HG02571 (cell line): Measurements from ENCODE around the gene YEATS4.
"Not testable (repeated sequence)": the region's sequence is repeated elsewhere in the genome, so short reads cannot be mapped to it uniquely, and the experiment has no call there.

Experiments used
- ATAC-seq: cut with Tn5 transposase; IDR thresholded peaks from one replicate; pipeline ENCODE4 v1.9.1; 2021; ENCODE audit warnings: mild to moderate bottlenecking, moderate library complexity; ENCODE audit not compliant: unreplicated experiment

Gene YEATS4

DNA sequence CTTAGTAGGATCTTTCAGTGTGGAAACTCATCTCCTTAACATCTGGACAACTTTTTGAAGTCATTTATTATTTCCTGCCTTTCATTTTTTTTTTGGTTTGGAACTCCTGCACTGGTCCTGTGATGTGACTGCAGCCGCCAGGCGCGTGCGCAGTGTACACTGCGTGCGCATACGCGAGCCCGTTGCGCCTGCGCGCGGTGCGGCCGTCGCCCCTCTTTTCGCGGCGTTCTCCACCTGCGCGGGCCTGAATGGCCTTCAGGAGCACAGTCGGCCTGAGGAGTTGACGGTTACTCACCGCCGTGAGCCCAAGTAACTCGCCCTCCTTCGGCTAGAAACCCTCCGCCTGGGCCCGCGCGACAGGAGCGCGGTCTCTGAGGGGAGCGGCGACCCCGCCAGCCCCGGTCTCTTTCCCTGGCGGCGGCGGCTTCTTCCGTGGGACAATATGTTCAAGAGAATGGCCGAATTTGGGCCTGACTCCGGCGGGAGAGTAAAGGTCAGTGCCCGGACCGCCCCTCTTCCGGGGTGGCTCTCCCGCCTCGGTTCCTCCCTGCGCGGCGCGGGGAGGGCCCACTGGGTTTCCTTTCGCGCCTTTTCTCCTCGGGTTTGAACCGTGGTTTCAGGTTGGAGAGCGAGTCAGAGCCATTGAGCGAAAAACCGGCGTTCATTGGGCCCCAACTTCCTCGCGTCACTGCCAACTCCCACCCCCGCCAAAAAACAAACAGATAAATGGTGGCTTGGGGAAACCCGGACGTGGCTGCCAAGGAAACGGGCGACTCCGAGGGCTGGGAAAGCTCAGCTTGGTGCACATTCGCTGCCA lies at the start of gene YEATS4:
Gene YEATS4, plus strand, starts transcription at position 213 of the 817 bp plus-strand sequence. Its CDS starts 230 bp downstream, at position 443.
- peak; percentile 84 for ATAC-seq

DNA sequence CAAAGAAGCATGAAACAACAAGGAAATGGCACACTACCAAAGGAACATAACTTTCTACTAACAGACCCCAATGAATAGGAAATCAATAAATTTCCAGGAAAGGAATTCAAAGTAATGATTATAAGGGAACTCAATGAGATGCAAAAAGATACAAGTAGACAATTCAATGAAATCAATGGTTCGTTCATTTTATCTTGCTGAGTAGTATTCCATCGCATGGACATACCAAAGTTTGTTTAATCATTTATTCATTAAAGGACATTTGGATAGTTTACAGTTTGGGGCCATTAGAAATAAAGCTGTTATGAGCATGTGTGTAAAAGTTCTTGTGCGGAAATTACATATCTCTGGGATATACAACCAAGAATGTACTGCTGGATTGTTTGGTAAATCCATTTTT lies 46.3 kb upstream of the YEATS4 start:
- ATAC-seq = no peak

DNA sequence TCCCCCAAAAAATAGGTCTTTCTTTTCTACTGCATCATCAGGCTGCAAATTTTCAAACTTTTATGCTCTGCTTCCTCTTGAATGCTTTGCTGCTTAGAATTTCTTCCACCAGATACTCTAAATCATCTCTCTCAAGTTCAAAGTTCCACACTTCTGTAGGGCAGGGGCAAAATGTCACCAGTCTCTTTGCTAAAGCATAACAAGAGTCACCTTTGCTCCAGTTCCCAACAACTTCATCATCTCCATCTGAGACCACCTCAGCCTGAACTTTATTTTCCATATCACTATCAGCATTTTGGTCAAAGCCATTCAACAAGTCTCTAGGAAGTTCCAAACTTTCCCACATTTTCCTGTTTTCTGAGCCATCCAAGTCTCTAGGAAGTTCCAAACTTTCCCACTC lies 42.8 kb upstream of the YEATS4 start:
- ATAC-seq = not testable (repeated sequence)

DNA sequence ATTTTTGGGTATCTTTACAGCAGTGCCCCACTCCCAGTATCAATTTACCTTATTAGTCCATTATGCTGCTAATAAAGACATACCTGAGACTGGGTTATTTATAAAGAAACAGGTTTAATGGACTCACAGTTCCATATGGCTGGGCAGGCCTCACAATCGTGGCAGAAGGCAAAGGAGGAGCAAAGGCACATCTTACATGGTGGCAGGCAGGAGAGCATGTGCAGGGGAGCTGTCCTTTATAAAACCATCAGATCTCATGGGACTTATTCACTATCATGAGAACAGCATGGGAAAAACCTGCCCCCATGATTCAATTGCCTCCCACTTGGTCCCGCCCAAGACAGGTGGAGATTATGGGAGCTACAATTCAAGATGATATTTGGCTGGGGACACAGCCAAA lies 42.3 kb upstream of the YEATS4 start:
- not testable (repeated sequence) for ATAC-seq

DNA sequence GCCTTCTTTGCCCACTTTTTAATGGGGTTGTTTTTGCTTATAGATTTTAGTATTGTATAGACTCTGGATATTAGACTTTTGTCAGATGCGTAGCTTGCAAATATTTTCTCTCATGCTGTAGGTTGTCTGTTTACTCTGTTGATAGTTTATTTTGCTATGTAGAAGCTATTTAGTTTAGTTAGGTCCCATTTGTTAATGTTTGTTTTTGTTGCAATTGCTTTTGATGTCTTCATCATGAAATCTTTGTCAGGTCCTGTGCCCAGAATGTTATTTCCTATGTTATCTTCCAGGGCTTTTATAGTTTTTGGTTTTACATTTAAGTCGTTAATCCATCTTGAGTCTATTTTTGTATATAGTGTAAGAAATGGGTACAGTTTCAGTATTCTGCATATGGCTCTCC lies 41.3 kb upstream of the YEATS4 start:
- no peak for ATAC-seq

DNA sequence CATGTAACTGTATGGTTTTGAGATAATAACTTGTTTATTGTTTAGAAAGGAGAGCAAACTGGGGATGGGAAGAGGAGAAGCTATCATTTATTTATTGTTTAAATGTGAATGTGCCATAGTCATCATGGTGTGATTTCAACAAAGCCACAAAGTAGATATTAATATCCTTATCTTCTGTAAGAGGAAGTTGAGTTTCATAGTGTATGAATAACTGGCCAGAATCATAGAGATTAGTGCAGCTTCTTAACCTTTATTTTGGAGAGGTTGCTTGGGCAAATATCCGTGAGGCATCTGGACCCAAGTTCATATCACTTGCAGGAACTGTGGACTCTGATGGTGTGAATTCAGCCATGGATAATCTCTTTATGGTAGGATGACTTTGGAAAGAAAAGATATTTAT lies 38.2 kb upstream of the YEATS4 start:
- ATAC-seq = no peak

DNA sequence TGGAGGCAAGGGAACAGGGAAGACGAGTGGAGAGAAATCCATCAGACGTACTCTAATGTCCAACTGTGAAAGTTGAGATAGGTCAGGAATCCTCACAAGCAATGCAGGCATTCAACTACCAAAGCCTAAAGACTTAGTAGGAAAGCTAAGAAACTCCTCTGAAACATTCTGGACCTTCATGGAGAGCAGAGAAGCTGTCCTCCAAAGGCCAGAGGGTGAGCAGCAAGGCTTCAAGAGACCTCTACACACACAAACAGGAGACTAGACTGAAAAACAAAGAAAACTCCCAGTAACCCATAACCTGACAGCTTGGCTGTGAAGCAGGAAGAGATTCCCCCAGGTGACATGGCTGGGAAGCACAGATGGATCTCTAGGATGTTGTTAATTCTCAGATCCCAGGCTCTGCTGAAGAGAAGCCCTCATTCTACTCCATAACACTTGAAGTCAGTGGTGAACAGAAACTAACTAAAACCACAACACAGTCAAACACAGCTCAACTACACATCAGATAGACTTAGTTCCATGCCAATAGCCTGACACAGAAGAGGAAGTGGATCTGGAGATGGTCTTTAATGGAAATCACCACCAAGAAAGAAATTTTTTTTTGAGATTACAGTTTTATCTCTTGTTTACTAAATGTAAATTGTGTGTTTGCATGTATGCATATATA lies 34.6 kb upstream of the YEATS4 start:
- no peak for ATAC-seq

DNA sequence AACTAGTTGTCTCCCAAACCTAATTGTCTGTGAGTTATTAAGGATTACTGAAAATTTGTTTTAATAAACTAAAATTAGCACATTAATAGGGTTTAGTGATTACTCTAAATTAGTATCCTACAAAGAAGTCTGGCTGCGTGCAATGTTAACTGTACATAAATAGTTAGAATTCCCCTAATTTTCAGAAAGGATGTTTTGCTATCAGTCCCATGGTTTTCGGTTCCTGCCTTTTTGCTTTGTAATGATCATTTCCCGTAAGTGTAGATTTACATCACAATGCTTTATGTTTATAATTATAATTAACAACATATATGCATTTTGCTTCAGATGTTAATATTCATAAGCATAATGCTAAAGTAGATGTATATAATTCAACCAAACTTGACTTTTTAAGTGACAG lies 31.1 kb upstream of the YEATS4 start:
- ATAC-seq = no peak

DNA sequence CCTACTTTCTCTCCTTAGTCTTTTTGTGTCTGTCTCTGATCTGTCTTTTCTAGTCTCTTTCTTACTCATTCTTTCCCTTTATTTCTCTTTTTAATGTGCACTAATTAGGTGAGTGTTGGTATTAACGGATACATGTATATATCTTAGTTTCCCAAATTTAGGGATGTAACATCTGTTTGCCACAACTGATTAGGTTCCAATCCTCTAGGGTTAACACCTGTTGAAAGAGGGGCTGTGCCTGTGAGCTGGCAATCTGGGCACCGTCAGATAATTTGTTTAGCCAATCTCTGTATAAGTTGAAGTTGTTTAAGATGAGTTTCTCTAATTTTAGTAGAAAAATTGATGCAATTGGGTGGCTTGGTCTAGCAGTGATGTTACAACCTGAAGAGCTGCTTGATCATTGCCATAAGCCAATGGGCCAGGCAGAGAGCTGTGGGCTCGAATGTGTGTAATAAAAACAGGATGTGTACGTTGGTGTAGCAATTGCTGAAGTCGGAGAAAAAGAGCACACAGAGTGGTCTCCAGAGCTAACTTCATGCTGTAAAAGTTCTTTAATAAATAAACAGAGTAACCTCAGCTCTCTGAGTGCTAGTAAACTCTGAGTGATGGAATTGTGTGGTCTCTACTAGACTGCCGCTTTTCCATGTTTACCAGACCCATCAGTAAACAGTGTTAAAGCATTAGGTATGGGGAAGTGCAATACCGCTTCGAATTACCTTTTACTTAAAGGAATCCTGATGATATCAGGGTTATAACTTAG lies 29.7 kb upstream of the YEATS4 start:
- ATAC-seq = no peak

DNA sequence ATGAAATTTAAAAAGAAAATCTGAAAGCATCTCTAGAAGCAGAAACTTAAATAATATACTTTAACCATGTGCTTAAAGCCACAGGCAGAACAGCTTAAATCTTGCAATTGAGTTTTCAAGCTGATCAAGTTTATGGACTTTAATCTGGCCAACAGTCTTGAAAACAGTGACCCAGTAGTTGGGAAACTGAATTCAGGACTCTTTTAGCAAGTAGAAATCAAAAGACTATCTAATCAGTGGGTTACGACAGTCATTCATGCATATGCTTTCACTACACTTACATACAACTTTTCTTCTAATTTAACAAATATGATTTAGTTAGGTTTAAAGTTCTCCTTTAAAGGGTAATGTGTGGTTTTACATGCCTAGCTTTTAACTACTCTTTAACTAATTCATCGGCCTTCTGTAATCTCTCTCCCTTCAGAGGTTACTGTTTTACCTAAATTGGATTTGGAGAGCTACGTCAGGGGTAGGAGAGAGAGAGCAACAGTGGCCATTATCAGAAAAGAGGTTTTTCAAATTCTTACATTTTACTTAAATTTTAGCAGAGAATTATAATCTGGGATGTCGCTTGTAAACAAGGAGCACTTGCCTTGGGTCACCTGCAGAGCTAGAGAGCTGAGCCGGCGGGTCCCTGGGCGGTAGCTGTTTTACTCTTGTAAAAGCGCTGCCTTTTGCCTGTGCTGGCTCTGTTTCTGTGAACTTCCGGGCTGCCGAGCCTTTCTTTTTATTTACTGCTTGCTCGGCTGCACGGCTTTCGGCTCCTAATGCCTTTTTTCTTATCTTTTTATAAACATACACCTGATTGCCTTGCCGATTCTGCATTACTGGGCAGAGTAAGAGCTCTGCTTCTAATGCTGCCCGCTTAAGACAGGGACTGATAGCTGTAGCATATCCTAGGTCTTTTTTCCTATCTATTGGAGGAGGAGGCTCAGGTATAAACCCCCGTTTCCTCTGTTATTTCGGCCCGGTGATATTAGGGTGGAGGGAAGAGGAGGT lies 28.8 kb upstream of the YEATS4 start:
- ATAC-seq = peak; percentile 70

DNA sequence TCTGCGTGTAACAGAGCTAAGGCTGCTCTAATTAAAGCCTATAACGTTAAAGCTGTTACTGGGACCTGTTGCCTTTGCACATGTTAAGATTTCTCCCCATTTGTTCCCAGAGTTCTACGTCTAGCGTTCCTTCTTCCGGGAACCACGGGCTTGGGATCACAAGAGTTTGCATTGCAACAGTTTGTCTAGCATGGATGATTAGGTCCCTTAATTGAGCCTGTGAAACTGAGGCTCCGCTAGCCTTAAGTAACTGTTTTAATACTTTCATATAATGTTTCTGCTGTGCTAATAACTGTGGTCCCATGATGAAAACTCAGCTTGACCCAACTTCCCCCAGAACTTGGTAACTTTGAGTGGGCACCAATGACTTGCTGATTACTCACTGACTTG lies 28.0 kb upstream of the YEATS4 start:
- ATAC-seq = no peak

DNA sequence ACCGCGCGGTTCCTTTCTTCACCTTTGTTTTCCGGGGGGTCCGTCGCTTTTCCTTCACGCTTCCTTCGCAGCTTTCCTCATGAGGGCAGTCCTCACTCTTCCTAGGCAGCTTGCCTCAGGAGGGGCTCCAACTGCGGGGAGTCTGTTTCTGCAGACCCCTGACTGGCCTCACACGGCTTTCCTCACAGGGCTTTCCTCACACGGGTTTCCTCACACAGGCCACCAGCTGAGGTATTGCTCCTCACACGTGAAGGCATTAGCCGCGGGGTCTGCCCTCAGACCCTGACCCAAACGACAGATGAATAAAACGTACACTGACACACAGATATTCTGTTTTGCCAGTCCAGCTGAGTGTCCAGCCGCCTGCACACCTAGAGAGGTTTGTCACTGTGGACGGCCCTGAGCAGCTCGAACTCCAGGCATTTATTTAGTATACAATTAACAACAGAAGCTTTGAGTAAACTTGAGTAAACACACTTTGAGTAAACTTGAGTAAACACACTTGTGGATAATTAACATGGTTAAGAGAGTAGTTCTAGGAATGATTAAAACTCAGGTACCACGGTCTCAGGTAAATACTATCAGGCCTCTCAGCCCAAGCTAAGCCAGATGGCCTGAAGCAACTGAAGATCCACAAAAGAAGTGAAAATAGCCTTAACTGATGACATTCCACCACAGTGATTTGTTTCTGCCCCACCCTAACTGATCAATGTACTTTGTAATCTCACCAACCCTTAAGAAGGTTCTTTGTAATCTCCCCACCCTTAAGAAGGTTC lies 27.4 kb upstream of the YEATS4 start:
- no peak for ATAC-seq

DNA sequence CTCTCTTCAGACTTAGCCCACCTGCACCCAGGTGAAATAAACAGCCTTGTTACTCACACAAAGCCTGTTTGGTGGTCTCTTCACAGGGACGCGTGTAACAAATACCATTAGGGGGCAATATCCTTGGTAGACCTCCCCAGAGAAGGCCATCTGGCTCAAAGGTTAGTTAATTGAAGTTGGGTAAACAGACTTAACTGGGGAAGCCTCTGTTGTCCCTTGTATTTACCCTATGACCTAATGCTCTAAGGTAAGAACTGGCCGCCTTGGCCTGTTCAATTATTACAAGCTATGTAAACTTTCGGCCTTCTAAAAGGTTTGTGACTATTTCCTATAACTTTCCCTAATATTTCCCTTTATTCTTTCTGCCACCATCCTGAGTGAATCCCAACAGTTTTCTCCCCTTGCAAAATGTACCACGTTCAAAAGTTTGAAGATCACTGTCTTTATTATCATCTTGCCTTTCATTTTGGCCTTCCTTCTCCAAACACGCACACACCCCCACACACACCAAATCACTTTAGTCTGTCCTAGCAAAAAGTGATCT lies 26.7 kb upstream of the YEATS4 start:
- no peak for ATAC-seq

DNA sequence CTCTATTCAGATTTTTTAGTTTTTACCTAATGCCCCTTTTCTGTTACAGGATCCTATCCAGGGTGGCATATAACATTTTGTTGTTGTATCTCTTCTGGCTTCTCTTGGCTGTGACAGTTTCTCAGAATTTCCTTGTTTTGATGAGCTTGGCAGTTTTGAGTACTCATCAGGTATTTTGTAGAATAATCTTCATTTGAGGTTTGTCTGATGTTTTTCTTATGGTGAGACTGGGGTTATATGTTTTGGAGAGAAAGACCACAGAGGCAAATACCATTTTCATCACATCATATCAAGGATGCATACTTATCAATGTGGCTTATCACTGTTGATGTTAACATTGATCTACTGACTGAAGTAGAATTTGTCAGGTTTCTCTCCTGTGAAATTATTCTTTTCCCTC lies 25.4 kb upstream of the YEATS4 start:
- no peak for ATAC-seq

DNA sequence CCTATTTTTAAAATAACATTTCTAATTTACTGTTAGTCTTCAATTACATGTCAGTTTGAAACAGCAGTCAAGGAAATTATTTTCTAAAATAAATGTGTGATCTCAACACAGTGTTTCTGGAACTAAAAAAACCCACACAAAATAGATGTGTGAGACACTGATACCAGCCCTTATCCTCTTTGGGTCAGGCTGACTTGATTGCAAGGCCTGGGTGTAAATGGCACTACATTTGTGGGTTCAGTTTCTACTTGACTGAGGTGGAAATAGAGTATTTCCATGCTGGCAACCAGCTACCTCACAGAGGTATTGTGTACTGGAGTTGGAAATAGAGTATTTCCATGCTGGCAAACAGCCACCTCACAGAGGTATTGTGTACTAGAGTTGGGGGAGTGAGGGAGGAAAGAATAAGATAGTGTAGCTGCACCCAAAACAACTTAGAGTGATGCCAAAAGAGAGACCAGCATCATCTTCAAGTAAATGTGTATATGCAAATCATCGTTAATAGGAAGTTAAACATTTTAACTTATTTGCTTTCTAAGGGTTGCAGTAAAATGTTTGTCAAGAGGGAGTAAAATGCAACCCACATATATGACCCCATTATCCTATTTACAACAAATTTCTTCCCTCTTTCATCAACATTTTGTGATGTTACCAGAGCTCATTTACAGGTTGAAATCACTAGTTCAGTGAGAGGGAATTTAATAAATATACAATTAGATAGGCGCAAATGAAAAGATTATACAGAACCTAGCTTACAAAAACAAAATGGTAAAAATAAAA lies 22.0 kb upstream of the YEATS4 start:
- no peak for ATAC-seq

DNA sequence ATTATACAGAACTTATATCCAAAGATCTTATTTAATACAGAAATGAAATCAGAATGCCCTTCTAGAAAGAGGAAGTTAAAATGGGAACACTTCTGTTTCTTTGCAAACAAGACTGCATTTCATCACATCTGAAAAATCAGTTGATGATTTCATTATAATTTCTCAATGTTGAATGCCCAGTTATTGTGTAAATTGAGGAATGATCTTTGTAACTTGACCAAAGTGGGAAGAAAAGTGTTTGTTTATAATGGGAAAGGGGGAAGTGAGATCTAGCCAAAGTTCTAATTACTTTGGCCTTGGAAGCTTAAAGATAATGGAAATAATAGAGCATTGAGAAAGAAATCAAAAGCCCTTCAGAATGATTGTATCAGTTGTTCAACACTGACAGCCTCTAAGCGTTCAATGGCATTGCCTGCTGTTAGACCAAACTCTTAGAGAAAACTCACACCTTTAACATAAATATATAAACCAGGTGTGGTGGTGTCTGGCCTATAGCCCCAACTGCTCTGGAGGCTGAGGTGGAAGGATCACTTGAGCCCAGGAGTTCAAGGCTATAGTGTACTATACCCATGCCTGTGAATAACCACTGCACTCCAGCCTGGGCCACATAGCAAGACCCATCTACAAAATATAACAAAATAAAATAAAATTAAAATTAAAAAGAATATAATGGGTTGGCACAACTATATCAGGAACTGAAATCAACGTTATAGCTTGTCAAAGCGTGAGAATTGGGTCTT lies 21.3 kb upstream of the YEATS4 start:
- ATAC-seq = no peak

DNA sequence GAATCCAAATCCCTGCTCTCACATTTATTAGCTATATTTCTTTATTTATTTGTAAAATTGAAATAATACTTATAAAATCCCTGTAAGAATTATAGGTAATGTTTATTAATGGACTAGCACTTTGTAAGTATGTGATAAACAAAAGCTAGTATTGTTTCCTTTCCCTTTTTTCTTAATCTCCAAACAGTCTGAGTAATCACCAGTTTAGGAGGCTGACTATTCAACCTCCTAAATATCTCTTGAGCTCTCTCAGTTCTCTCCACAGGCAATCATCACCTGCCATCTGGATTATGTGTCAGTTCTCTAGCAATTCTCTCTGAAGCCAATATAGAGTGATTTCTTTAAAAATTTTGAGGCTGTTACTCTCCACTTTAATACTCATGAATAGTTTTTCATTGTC lies 20.6 kb upstream of the YEATS4 start:
- ATAC-seq = no peak

DNA sequence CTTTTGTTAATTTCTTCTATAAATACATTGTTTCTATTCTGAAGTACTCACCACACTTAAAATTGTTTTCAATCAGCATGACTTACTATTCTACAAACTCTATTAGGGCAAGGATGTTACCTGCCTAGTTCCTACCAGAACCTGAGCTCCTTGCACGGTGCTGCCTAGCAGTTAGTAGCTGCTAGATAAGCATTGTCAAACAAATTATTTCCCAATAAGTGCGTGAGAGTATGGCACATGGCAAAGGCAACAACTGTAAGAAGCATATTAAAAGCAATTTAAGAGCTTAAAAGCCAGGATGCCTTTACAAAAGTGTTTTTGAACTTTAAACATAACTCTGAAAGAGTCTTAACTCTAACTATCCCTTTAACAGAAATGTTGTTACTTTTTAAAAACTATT lies 19.5 kb upstream of the YEATS4 start:
- ATAC-seq = no peak
